Thoracic aorta (tissue), 2 donors: ENCODE data around the gene B4GALT5. TPM values are rescaled to one million over a fixed set of nuclear protein-coding genes. Genes with fewer than 3 reads are reported as not detected.

ENCODE experiments used
- ATAC-seq: fragments of 150-250 bp; one replicate; pipeline ENCODE4 v1.8.0; 2017; ENCODE audit warnings: low read depth; ENCODE audit not compliant: insufficient number of reproducible peaks, low FRiP score
- DNase-seq: peaks from one replicate; pipeline ENCODE4 v3.0.0-alpha.2; 2020; ENCODE audit warnings: low spot score
- H3K27ac ChIP-seq, 2 donors: fragments of 200-600 bp; sonication (generic); 1 replicate in 1 of 2; 2 replicates in 1 of 2; pipeline ENCODE4 v1.5.1; 2016; ENCODE audit warnings: mild to moderate bottlenecking in 2 of 2, moderate library complexity in 2 of 2
- H3K27me3 ChIP-seq: fragments of 200-600 bp; sonication (generic); replicated peaks from 2 replicates; pipeline ENCODE4 v1.6.0; 2016; ENCODE audit warnings: mild to moderate bottlenecking; ENCODE audit not compliant: insufficient read depth
- H3K36me3 ChIP-seq: fragments of 200-600 bp; sonication (generic); one replicate; pipeline ENCODE4 v1.5.1; 2016
- H3K4me1 ChIP-seq, 2 donors: fragments of 200-600 bp; sonication (generic); 1 replicate in 1 of 2; 2 replicates in 1 of 2; pipeline versions ENCODE4 v1.5.1 to v1.6.0; 2016; ENCODE audit warnings: low read depth in 2 of 2, mild to moderate bottlenecking in 1 of 2; ENCODE audit not compliant: control insufficient read depth in 1 of 2
- H3K4me3 ChIP-seq: fragments of 200-600 bp; sonication (generic); 2 replicates; pipeline ENCODE4 v1.5.1; 2016; ENCODE audit warnings: mild to moderate bottlenecking
- H3K9me3 ChIP-seq: fragments of 200-600 bp; sonication (generic); 2 replicates; pipeline ENCODE4 v1.5.1; 2016
- total RNA-seq, 2 donors: library from RNA; depleted of rRNA; stranded (reverse); fragments of >200 nt; gene quantifications; one replicate each; pipeline versions ENCODE4 v1.1.0 to v1.2.3, GENCODE V29; 2016
- TF ChIP-seq, protein P1 (sequence below): fragments of 200-600 bp; sonication (generic); IDR thresholded peaks from one replicate; pipeline ENCODE4 v1.5.1; 2019; ENCODE audit warnings: antibody characterized with exemption

Gene B4GALT5
- total RNA-seq, 2 donors from 2014 or later, result 15.7 to 45.3 TPM

DNA sequence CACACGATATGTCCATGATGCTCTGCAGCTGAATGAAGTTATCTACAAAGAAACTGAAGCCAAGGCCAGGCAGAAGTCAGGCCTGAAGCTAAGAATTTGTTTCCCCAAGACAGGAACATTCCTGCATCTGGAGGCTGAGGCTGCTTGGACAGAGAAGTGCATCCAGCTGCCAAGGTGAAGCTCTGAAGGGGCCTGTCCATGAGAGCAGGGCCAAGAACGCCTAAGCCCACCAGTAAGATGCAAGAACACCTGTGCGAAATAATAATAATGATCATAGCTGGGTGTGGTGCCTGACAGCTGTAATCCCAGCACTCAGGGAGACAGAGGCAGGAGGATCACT, 37.7 kb upstream of the B4GALT5 start:
- ATAC-seq, result no peak
- TF ChIP-seq, protein P1, sequence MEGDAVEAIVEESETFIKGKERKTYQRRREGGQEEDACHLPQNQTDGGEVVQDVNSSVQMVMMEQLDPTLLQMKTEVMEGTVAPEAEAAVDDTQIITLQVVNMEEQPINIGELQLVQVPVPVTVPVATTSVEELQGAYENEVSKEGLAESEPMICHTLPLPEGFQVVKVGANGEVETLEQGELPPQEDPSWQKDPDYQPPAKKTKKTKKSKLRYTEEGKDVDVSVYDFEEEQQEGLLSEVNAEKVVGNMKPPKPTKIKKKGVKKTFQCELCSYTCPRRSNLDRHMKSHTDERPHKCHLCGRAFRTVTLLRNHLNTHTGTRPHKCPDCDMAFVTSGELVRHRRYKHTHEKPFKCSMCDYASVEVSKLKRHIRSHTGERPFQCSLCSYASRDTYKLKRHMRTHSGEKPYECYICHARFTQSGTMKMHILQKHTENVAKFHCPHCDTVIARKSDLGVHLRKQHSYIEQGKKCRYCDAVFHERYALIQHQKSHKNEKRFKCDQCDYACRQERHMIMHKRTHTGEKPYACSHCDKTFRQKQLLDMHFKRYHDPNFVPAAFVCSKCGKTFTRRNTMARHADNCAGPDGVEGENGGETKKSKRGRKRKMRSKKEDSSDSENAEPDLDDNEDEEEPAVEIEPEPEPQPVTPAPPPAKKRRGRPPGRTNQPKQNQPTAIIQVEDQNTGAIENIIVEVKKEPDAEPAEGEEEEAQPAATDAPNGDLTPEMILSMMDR, result no peak
- no peak overlapping the region for H3K27ac ChIP-seq
- H3K4me3 ChIP-seq, result no peak overlapping the region
- H3K36me3 ChIP-seq, result no peaks in the 10 kb centered on the region
- no peak for DNase-seq
- H3K4me1 ChIP-seq, result peaks cover 9 to 18% of the 10 kb centered on the region in 2 donors
- no peaks in the 10 kb centered on the region for H3K9me3 ChIP-seq
- no peaks in the 10 kb centered on the region for H3K27me3 ChIP-seq

DNA sequence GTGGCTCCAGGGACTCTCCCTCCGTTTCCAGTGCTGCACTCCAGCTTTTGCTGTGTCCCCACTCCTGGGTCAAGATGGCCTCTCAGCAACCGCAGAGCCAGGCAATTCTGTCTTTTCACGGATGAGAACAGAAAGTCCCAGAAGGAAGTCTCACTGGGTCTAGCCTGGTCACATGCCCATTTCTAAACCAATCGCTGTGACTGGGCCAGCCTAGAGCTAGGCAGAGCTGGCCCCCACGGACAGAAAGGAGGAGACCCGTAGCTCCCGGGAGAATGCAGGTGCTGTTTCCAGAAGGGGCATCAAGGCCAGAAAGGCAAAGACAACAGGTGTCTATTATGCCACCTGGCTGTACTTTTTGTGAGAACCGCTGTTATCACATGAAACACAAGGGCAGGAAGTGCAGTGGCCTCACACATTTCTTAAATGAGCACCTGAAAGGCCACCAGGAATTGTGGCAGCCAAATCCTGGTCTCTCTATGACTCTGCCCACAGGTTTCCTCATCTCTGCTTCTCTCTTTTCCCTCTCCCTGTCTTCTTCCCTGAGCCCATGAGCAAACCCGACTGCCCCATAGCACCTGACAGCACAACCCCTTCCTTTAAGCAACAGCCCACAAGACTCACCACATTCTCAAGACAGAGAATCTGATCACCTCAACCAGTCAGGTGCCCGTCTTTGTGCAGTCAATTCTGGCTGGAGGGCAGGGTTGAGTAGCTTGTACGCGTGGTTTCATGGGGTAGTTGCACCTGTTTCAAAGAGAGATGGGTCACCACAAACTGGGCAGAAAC, 37.1 kb upstream of the B4GALT5 start:
- Histone ChIP-seq H3K27ac (no peak overlapping the region), H3K36me3 (no peaks in the 10 kb centered on the region), H3K4me3 (no peak overlapping the region), H3K4me1 (peaks cover 9 to 18% of the 10 kb centered on the region in 2 donors), H3K27me3 (no peaks in the 10 kb centered on the region), H3K9me3 (no peaks in the 10 kb centered on the region)
- no peak for ATAC-seq
- DNase-seq, result no peak
- TF ChIP-seq, protein P1, result no peak

DNA sequence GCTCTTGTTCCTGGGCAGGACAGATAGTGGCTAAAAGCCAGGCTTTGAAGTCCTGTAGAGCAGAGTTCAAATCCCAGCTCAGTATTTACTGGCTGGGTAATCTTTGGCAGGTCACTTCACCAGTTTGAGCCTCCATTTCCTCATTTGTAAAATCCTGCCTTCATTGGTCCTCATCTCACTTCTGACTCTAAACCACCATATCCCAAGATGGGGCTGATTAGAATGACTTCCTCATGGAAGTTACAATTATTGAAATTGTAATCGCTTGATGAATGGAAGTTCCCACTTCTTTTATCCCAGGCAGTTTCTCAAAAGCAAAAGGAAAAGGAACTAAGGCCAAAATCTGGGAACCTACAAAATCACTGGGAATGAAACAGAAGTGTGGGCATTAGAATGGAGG, 35.9 kb upstream of the B4GALT5 start:
- H3K9me3 ChIP-seq, result no peaks in the 10 kb centered on the region
- TF ChIP-seq, protein P1, result no peak
- no peak overlapping the region for H3K4me3 ChIP-seq
- H3K4me1 ChIP-seq, result peaks cover 9 to 18% of the 10 kb centered on the region in 2 donors
- ATAC-seq (no peak), DNase-seq (no peak)
- no peaks in the 10 kb centered on the region for H3K36me3 ChIP-seq
- H3K27me3 ChIP-seq, result no peaks in the 10 kb centered on the region
- no peak overlapping the region for H3K27ac ChIP-seq

DNA sequence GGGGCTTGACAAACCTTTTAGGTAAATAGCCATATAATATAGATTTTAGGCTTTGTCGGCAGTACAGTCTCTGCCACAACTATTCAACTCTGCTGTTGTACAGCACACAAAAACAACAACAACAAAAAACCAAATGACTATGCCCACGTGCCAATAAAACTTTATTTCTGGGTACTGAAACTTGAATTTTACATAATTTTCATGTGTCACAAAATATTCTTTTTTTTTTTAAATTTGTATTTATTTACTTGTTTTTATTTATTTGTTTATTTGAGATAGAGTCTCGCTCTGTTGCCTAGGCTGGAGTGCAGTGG, 34.8 kb upstream of the B4GALT5 start:
- DNase-seq (no peak), ATAC-seq (no peak)
- H3K4me3 ChIP-seq, result no peak overlapping the region
- no peaks in the 10 kb centered on the region for H3K9me3 ChIP-seq
- TF ChIP-seq, protein P1, result no peak
- H3K4me1 ChIP-seq, result peaks cover 9 to 18% of the 10 kb centered on the region in 2 donors
- H3K36me3 ChIP-seq, result no peaks in the 10 kb centered on the region
- no peaks in the 10 kb centered on the region for H3K27me3 ChIP-seq
- H3K27ac ChIP-seq, result peak overlapping the region in 1 of 2 donors; percentile 58

DNA sequence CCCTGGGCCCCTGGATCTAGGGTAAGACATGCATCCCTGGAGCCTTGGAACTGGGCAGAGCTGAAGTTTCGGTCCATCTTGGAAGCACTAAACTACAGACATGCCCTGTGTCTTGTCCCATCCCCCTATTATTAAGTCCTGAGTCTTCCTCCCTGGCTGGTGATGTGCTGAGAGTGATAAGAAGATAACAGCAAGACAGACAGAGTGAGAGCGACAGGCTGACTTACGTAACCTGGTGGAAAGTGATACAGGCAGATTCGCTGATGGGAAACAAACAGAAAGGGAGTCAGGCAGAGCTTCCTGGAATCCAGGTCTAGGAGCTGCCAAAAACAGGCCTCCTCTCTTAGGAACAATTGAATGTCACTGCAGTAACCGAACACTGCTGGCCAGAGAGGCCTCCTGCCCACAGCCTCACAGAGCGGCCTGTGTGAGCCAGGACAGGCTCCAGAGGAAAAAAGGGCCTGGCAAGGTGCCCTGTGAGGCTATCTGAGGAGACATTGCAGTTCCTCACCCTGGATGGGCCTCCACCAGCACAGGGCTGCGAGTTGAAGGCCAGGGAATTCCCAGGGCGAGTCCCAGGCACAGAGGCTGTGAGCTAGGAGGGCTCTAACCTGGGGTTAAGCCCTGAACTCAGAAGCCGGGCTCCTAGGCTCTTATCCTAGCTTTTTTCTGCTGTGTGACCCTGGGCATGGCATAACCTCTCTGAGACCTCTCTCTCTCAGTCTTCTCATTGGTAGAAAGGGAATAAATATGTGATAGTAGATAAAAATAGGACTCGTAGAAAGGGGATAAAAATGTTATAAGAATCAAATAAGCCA, 34.2 kb upstream of the B4GALT5 start:
- peak overlapping the region; percentile 31 to 58 for H3K27ac ChIP-seq
- no peak overlapping the region for H3K4me3 ChIP-seq
- ATAC-seq, result no peak

More for the DNA sequence above, 34.2 kb upstream of the B4GALT5 start:
- no peaks in the 10 kb centered on the region for H3K36me3 ChIP-seq
- no peaks in the 10 kb centered on the region for H3K9me3 ChIP-seq
- H3K27me3 ChIP-seq, result no peaks in the 10 kb centered on the region
- DNase-seq, result peak; percentile 28
- peaks cover 9 to 18% of the 10 kb centered on the region in 2 donors for H3K4me1 ChIP-seq
- TF ChIP-seq, protein P1, result no peak
